Body of pancreas (tissue), 4 donors: ENCODE data around the gene CHN1. TPM values are rescaled to one million over a fixed set of nuclear protein-coding genes. Genes with fewer than 3 reads are reported as not detected.

Experiments
- ATAC-seq: fragments of 150-250 bp; one replicate; pipeline ENCODE4 v1.9.1; 2016
- DNase-seq, 4 donors: peaks; one replicate each; pipeline ENCODE4 v3.0.0-alpha.2; 2019
- H3K27ac ChIP-seq, 4 donors: fragments of 200-600 bp; sonication (generic); 1 replicate in 3 of 4; 2 replicates in 1 of 4; pipeline versions ENCODE4 v1.5.1 to v1.6.1; 2016 to 2019; ENCODE audit warnings: mild to moderate bottlenecking in 1 of 4, mixed read lengths in 1 of 4, moderate library complexity in 1 of 4
- H3K27me3 ChIP-seq, 2 donors: fragments of 200-600 bp; sonication (generic); one replicate each; pipeline ENCODE4 v1.6.0; 2016; ENCODE audit warnings: mild to moderate bottlenecking in 1 of 2
- H3K36me3 ChIP-seq, 2 donors: fragments of 200-600 bp; sonication (generic); replicated peaks in 1 of 2; 2 replicates each; pipeline ENCODE4 v1.5.1; 2016; ENCODE audit warnings: low read depth in 2 of 2; ENCODE audit not compliant: insufficient read depth in 1 of 2
- H3K4me1 ChIP-seq: fragments of 200-600 bp; sonication (generic); one replicate; pipeline ENCODE4 v1.6.0; 2016
- H3K4me3 ChIP-seq, 2 donors: fragments of 200-600 bp; sonication (generic); 1 replicate in 1 of 2; 2 replicates in 1 of 2; pipeline ENCODE4 v1.5.1; 2016 to 2019
- H3K9me3 ChIP-seq, 3 donors: fragments of 200-600 bp; sonication (generic); 1 replicate in 2 of 3; 2 replicates in 1 of 3; pipeline ENCODE4 v1.5.1; 2016
- CTCF ChIP-seq, 7 experiments: fragments of 450-650 bp in 4 of 7; fragments of 200-600 bp in 3 of 7; sonication (generic) in 3 of 7; IDR thresholded peaks; one replicate each; pipeline ENCODE4 v1.5.1; 2016 to 2019; ENCODE audit warnings: antibody characterized with exemption in 7 of 7
- POLR2A ChIP-seq, 3 donors: fragments of 450-650 bp; IDR thresholded peaks; one replicate each; pipeline ENCODE4 v1.6.1; 2016; ENCODE audit warnings: antibody characterized with exemption in 3 of 3, mild to moderate bottlenecking in 2 of 3
- WGBS, 2 donors: methylation state at CpG; one replicate each; pipeline ENCODE4 v1.1.5; 2017; 5-methylcytosine and 5-hydroxymethylcytosine counted together
- intact Hi-C: fragments of 100-400 bp; cut with DNase I; formaldehyde crosslinking; loops from one replicate; pipeline ENCODE4 v1.15.1; 2023
- total RNA-seq, 2 donors: library from RNA; depleted of rRNA; stranded (reverse); fragments of >200 nt; gene quantifications; one replicate each; pipeline ENCODE4 v1.1.0, GENCODE V29; 2016

Gene CHN1
- total RNA-seq, 2 donors from 2014 or later, result 2.9 to 11.9 TPM

- intact Hi-C loops, result no loop called here
- no peak for ATAC-seq
Observed at GRCh38 chr2:174761837-174762236, 243.3 kb downstream of the CHN1 start.

GRCh38 chr2:174760845-174761473 lies 244.2 kb downstream of the CHN1 start:
- no peaks in the 10 kb centered on the region for H3K9me3 ChIP-seq
- DNase-seq, result no peak

More at GRCh38 chr2:174761837-174762236, 243.3 kb downstream of the CHN1 start:
- Histone ChIP-seq H3K4me1 (no peaks in the 10 kb centered on the region), H3K9me3 (no peaks in the 10 kb centered on the region), H3K36me3 (no peaks in the 10 kb centered on the region), H3K27ac (no peak overlapping the region), H3K4me3 (no peak overlapping the region), H3K27me3 (no peaks in the 10 kb centered on the region)
- TF ChIP-seq POLR2A (IDR thresholded peaks at IDR 0.05), result no peak
- TF ChIP-seq CTCF (IDR thresholded peaks at IDR 0.05), result no peak
- no peak for DNase-seq

GRCh38 chr2:174759381-174760065 lies 245.7 kb downstream of the CHN1 start:
- WGBS, 2 donors, result 64 to 75% methylated on average over 11 of the region's 11 CpGs
- DNase-seq (no peak), ATAC-seq (no peak)
- intact Hi-C loops, result no loop called here
- Histone ChIP-seq H3K4me1 (no peaks in the 10 kb centered on the region), H3K27ac (no peak overlapping the region), H3K36me3 (no peaks in the 10 kb centered on the region), H3K9me3 (no peaks in the 10 kb centered on the region), H3K27me3 (no peaks in the 10 kb centered on the region), H3K4me3 (no peak overlapping the region)
- TF ChIP-seq POLR2A (IDR thresholded peaks at IDR 0.05), result no peak

More at GRCh38 chr2:174760845-174761473, 244.2 kb downstream of the CHN1 start:
- Histone ChIP-seq H3K27ac (no peak overlapping the region), H3K27me3 (no peaks in the 10 kb centered on the region), H3K36me3 (no peaks in the 10 kb centered on the region), H3K4me1 (no peaks in the 10 kb centered on the region), H3K4me3 (no peak overlapping the region)
- no peak for TF ChIP-seq CTCF (IDR thresholded peaks at IDR 0.05)
- TF ChIP-seq POLR2A (IDR thresholded peaks at IDR 0.05), result no peak
- intact Hi-C loops, result no loop called here
- 85 to 87% methylated on average over 5 of the region's 5 CpGs for WGBS, 2 donors
- no peak for ATAC-seq

- Histone ChIP-seq H3K36me3 (no peaks in the 10 kb centered on the region), H3K27me3 (no peaks in the 10 kb centered on the region), H3K9me3 (no peaks in the 10 kb centered on the region), H3K4me1 (no peaks in the 10 kb centered on the region), H3K4me3 (no peak overlapping the region), H3K27ac (no peak overlapping the region)
- no peak for TF ChIP-seq CTCF (IDR thresholded peaks at IDR 0.05)
- no peak for TF ChIP-seq POLR2A (IDR thresholded peaks at IDR 0.05)
- no peak for DNase-seq
- intact Hi-C loops, result no loop called here
- 65 to 76% methylated on average over 10 of the region's 10 CpGs for WGBS, 2 donors
- no peak for ATAC-seq
Observed at GRCh38 chr2:174756743-174757142, 248.4 kb downstream of the CHN1 start.

GRCh38 chr2:174753038-174753633 lies 252.0 kb downstream of the CHN1 start:
- ATAC-seq (no peak), DNase-seq (no peak)
- intact Hi-C loops, result no loop called here
- TF ChIP-seq POLR2A (IDR thresholded peaks at IDR 0.05) (no peak), CTCF (IDR thresholded peaks at IDR 0.05) (no peak)
- H3K9me3 ChIP-seq, result no peaks in the 10 kb centered on the region
- H3K36me3 ChIP-seq, result no peaks in the 10 kb centered on the region
- H3K27ac ChIP-seq, result no peak overlapping the region
- H3K4me1 ChIP-seq, result no peaks in the 10 kb centered on the region
- H3K27me3 ChIP-seq, result no peaks in the 10 kb centered on the region
- 79 to 80% methylated on average over 13 of the region's 13 CpGs for WGBS, 2 donors
- H3K4me3 ChIP-seq, result no peak overlapping the region
